Measurements from ENCODE around the gene PCK2. TPM values are rescaled to one million over a fixed set of nuclear protein-coding genes. Genes with fewer than 3 reads are reported as not detected.

Gene PCK2
- total RNA-seq, 4 donors from 2014 or later, result 9.1 to 20.7 (median 12.5) TPM

DNA sequence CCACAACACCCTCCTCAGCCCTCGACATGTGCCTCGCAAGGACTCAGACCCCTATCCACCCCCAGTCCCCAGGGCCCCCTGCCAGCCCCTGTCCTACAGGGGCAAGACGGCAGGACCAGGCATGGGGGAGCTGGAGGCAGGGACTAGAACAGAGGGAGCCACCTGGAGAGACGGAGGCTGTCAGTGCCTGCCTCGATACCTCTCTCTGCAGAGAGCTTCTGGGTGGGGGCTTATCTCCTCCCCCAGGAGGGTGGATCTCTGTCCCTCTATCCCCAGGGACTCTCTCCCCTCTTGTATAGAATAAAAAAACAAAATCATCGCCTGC lies 24.7 kb upstream of the PCK2 start:
- 98% methylated on average over 5 of the region's 6 CpGs for WGBS
- intact Hi-C loops (cut with DNase I), result no loop called here
- Histone ChIP-seq H3K9me3 (no peaks in the 10 kb centered on the region), H3K36me3 (no peaks in the 10 kb centered on the region), H3K27me3 (peaks cover 0 to 27% (median 2%) of the 10 kb centered on the region in 4 donors), H3K4me3 (no peak overlapping the region), H3K4me1 (peaks cover 0 to 20% (median 17%) of the 10 kb centered on the region in 4 donors), H3K27ac (replicated peaks in 1 of 4) (no peak overlapping the region)
- no peak for DNase-seq (ENCODE audit: extremely low spot score)
- no peak for TF ChIP-seq POLR2AphosphoS5 (IDR thresholded peaks at IDR 0.05)
- TF ChIP-seq, protein P1, sequence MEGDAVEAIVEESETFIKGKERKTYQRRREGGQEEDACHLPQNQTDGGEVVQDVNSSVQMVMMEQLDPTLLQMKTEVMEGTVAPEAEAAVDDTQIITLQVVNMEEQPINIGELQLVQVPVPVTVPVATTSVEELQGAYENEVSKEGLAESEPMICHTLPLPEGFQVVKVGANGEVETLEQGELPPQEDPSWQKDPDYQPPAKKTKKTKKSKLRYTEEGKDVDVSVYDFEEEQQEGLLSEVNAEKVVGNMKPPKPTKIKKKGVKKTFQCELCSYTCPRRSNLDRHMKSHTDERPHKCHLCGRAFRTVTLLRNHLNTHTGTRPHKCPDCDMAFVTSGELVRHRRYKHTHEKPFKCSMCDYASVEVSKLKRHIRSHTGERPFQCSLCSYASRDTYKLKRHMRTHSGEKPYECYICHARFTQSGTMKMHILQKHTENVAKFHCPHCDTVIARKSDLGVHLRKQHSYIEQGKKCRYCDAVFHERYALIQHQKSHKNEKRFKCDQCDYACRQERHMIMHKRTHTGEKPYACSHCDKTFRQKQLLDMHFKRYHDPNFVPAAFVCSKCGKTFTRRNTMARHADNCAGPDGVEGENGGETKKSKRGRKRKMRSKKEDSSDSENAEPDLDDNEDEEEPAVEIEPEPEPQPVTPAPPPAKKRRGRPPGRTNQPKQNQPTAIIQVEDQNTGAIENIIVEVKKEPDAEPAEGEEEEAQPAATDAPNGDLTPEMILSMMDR (IDR thresholded peaks at IDR 0.05), result no peak
- TF ChIP-seq POLR2A (IDR thresholded peaks at IDR 0.05; ENCODE audit: low read depth), result no peak
- no peak for TF ChIP-seq EP300 (IDR thresholded peaks at IDR 0.05)

DNA sequence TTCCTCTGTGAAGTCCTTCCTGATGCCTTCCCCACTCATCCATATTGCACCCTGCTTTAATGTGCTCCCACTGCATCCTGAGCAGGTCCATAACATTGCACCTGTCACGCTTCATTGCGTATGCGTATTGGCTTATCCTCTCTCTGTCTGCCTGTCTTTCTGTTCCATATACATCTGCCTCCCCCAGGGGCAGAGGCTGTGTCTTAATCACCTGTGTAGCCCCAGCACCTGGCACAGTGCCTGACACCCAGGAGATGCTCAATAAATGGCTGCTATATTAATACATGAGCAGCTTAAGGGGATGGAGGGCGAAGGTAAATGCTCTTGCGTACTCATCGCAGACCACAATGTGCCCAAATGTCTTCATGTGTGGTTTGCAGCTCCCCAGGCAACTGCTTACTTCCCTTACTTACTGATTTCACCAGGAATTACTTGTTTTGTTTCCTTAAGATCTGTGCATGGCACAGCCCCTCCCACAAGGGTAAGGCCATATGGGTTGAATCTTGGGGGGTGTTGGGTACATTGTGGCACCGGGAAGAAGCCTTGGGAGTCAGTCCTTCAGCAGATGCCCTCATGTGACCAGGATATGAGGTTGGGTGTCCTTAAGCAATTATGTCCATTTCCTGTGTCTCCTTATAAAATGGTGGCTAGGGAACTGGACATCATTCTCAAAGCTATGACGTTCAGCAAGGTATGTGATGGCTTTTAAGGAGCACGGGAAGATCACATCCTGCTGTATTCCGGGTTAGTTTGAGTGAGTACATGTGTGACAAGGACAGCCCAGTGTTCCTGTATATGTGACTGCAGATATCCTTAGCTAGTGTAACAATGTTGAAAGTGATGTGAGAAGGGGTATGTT lies 23.6 kb upstream of the PCK2 start:
- TF ChIP-seq, protein P1 (IDR thresholded peaks at IDR 0.05), result no peak
- TF ChIP-seq POLR2AphosphoS5 (IDR thresholded peaks at IDR 0.05) (no peak), EP300 (IDR thresholded peaks at IDR 0.05) (no peak), POLR2A (IDR thresholded peaks at IDR 0.05; ENCODE audit: low read depth) (no peak)
- Histone ChIP-seq H3K27me3 (peaks cover 0 to 27% (median 2%) of the 10 kb centered on the region in 4 donors), H3K9me3 (no peaks in the 10 kb centered on the region), H3K36me3 (no peaks in the 10 kb centered on the region), H3K4me3 (no peak overlapping the region), H3K27ac (replicated peaks in 1 of 4) (no peak overlapping the region), H3K4me1 (peaks cover 0 to 20% (median 17%) of the 10 kb centered on the region in 4 donors)
- 89% methylated on average over 9 of the region's 10 CpGs for WGBS
- DNase-seq (ENCODE audit: extremely low spot score), result no peak
- intact Hi-C loops (cut with DNase I), result no loop called here

GRCh38 chr14:24071144-24071697 lies 22.9 kb upstream of the PCK2 start, which contains the start of gene CPNE6:
Gene CPNE6, plus strand, starts transcription at chr14:24071562. Its CDS starts 1,375 bp downstream, at chr14:24072937.
- WGBS, result 64% methylated on average over 8 of the region's 19 CpGs

DNA sequence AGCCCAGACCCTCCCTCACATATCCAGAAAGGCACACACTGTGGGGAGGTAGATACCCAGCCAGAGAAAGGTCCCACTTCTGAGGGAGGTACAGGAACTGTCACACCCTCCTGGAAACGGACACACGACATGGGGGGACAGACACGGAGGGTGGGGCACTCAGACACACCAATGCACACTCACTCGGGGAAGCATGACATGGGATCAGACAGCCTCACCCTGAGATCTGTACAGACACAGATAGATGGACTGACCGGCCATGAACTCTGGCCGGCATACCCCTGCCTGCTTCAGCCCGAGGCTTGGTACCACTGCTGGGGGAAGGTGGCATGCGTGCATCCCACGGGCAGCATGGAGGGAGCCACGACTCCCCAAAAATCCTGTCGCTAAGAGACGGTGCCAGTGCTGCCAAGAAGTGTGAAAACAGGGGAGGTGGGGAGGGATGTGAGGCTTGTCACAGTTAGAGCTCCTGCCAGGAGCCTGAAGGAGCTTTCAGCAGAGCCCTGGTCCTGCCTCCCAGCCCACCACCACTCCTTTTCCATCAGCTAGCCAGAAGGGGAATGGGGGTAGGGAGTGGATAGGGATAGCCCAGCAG lies 22.2 kb upstream of the PCK2 start:
- WGBS, result 56% methylated on average over 12 of the region's 12 CpGs
- no peak overlapping the region for H3K27ac ChIP-seq (replicated peaks in 1 of 4)
- peaks cover 0 to 20% (median 17%) of the 10 kb centered on the region in 4 donors for H3K4me1 ChIP-seq
- DNase-seq (ENCODE audit: extremely low spot score), result no peak
- no peaks in the 10 kb centered on the region for H3K9me3 ChIP-seq
- no peak overlapping the region for H3K4me3 ChIP-seq
- H3K27me3 ChIP-seq, result peaks cover 0 to 27% (median 2%) of the 10 kb centered on the region in 4 donors
- intact Hi-C loops (cut with DNase I), result no loop called here
- no peaks in the 10 kb centered on the region for H3K36me3 ChIP-seq
- TF ChIP-seq, protein P1 (IDR thresholded peaks at IDR 0.05), result no peak
- TF ChIP-seq POLR2AphosphoS5 (IDR thresholded peaks at IDR 0.05) (no peak), POLR2A (IDR thresholded peaks at IDR 0.05; ENCODE audit: low read depth) (no peak), EP300 (IDR thresholded peaks at IDR 0.05) (no peak)

More at GRCh38 chr14:24071144-24071697, 22.9 kb upstream of the PCK2 start, which contains the start of gene CPNE6:
- DNase-seq (ENCODE audit: extremely low spot score), result no peak
- H3K4me1 ChIP-seq, result peaks cover 0 to 20% (median 17%) of the 10 kb centered on the region in 4 donors
- TF ChIP-seq POLR2AphosphoS5 (IDR thresholded peaks at IDR 0.05) (no peak), EP300 (IDR thresholded peaks at IDR 0.05) (no peak), POLR2A (IDR thresholded peaks at IDR 0.05; ENCODE audit: low read depth) (no peak)
- TF ChIP-seq, protein P1 (IDR thresholded peaks at IDR 0.05), result no peak
- H3K27ac ChIP-seq (replicated peaks in 1 of 4), result no peak within 1 kb of the TSS
- peaks cover 0 to 27% (median 2%) of the 10 kb centered on the region in 4 donors for H3K27me3 ChIP-seq
- no peaks in the 10 kb centered on the region for H3K9me3 ChIP-seq
- no peak within 1 kb of the TSS for H3K4me3 ChIP-seq
- intact Hi-C loops (cut with DNase I), result no loop called here
- no peaks in the 10 kb centered on the region for H3K36me3 ChIP-seq
